Upper lobe of right lung (tissue), 1 donor: Measurements from ENCODE around the gene ASPHD2. TPM values are rescaled to one million over a fixed set of nuclear protein-coding genes. Genes with fewer than 3 reads are reported as not detected.

Experiments used
- ATAC-seq: fragments of 200-7000 bp; cut with Tn5 transposase; one replicate; pipeline ENCODE4 v1.9.1; 2020; ENCODE audit warnings: mild to moderate bottlenecking, moderate library complexity
- DNase-seq: peaks from one replicate; pipeline ENCODE4 v3.0.0-alpha.2; 2020
- H3K27ac ChIP-seq: fragments of 200-600 bp; one replicate; pipeline ENCODE4 v1.8.0; 2022
- H3K27me3 ChIP-seq: fragments of 200-600 bp; one replicate; pipeline ENCODE4 v1.8.0; 2022; ENCODE audit warnings: mild to moderate bottlenecking
- H3K36me3 ChIP-seq: fragments of 200-600 bp; one replicate; pipeline ENCODE4 v1.8.0; 2022
- H3K4me1 ChIP-seq: fragments of 200-600 bp; one replicate; pipeline ENCODE4 v1.8.0; 2022
- H3K4me3 ChIP-seq: fragments of 200-600 bp; one replicate; pipeline ENCODE4 v1.8.0; 2022; ENCODE audit warnings: mild to moderate bottlenecking
- H3K9me3 ChIP-seq: fragments of 200-600 bp; one replicate; pipeline ENCODE4 v1.8.0; 2022
- intact Hi-C: fragments of 100-400 bp; cut with DNase I; formaldehyde crosslinking; loops from one replicate; pipeline ENCODE4 v1.11.0; 2022
- total RNA-seq: library from RNA; stranded (reverse); fragmentation: NEBNext Ultra II Directional; extraction: Animal tissue kit (Norgen Biotek cat#: 25700); gene quantifications from one replicate; pipeline ENCODE4 v1.2.1, GENCODE V29; 2021
- TF ChIP-seq, protein P1 (sequence below): fragments of 200-600 bp; IDR thresholded peaks from one replicate; pipeline ENCODE4 v1.8.0; 2022; ENCODE audit warnings: antibody characterized with exemption
- donor health status: DM: no; HTN: yes; CAD: no; lungs with severe emphysema.

Gene ASPHD2
- total RNA-seq, 1 donor from 2014 or later = 1.2 TPM

- DNase-seq (no peak), ATAC-seq (no peak)
- Histone ChIP-seq H3K36me3 (no peaks in the 10 kb centered on the region), H3K9me3 (no peaks in the 10 kb centered on the region), H3K27me3 (peaks cover 18% of the 10 kb centered on the region), H3K4me1 (peaks cover 4% of the 10 kb centered on the region), H3K4me3 (no peak overlapping the region), H3K27ac (no peak overlapping the region)
- TF ChIP-seq, protein P1, sequence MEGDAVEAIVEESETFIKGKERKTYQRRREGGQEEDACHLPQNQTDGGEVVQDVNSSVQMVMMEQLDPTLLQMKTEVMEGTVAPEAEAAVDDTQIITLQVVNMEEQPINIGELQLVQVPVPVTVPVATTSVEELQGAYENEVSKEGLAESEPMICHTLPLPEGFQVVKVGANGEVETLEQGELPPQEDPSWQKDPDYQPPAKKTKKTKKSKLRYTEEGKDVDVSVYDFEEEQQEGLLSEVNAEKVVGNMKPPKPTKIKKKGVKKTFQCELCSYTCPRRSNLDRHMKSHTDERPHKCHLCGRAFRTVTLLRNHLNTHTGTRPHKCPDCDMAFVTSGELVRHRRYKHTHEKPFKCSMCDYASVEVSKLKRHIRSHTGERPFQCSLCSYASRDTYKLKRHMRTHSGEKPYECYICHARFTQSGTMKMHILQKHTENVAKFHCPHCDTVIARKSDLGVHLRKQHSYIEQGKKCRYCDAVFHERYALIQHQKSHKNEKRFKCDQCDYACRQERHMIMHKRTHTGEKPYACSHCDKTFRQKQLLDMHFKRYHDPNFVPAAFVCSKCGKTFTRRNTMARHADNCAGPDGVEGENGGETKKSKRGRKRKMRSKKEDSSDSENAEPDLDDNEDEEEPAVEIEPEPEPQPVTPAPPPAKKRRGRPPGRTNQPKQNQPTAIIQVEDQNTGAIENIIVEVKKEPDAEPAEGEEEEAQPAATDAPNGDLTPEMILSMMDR = no peak
- intact Hi-C loops = no loop called here
These were observed 2.4 kb downstream of the ASPHD2 start for GRCh38 chr22:26431261-26431995.

- ATAC-seq (no peak), DNase-seq (no peak)
- no peaks in the 10 kb centered on the region for H3K36me3 ChIP-seq
- no peaks in the 10 kb centered on the region for H3K9me3 ChIP-seq
- TF ChIP-seq, protein P1 = no peak
- peaks cover 18% of the 10 kb centered on the region for H3K27me3 ChIP-seq
- no peak overlapping the region for H3K4me3 ChIP-seq
- peaks cover 4% of the 10 kb centered on the region for H3K4me1 ChIP-seq
- H3K27ac ChIP-seq = no peak overlapping the region
- intact Hi-C loops = no loop called here
These were observed 3.7 kb downstream of the ASPHD2 start for GRCh38 chr22:26432619-26433311.

- TF ChIP-seq, protein P1 = no peak
- intact Hi-C loops = no loop called here
- Histone ChIP-seq H3K4me3 (no peak overlapping the region), H3K4me1 (peaks cover 4% of the 10 kb centered on the region), H3K27ac (no peak overlapping the region), H3K27me3 (peaks cover 18% of the 10 kb centered on the region), H3K36me3 (no peaks in the 10 kb centered on the region), H3K9me3 (no peaks in the 10 kb centered on the region)
- ATAC-seq (no peak), DNase-seq (no peak)
These were observed 4.7 kb downstream of the ASPHD2 start for GRCh38 chr22:26433805-26434204.

DNA sequence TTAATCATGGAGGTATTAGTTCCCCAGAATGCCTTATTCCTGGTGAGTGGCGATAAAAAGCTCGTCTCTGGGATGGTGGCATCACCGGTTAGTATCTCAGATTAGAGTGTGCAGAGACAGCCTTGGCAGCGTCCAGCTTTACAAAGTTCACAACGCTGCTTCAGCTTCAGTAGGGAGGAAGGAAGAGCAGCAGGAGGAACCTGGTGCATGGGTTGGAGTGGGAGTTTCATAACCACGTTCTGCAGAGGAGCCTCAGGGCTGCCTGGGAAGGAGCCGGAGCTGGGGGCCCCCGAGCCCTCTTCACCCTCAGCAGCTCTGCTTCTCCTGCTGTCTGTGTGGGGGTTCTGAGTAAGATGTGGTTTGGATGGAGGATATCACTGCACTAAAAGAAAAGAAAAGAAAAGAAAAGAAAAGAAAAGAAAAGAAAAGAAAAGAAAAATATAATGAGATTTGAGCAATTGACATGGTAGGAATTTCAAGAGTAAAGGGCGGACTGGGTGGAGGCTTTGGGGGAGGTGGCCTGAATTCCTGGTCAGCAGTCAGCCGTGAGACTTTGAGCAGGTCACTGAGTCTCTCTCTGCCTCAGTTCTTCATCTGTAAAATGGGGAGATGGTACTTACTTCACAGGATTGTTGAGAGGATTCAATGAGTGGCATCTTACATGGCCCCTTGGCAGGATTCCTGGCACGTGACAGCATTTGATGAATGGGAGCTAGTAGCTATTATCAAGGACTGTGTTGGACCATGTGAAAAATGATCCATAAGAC lies 6.5 kb downstream of the ASPHD2 start:
- Histone ChIP-seq H3K4me3 (no peak overlapping the region), H3K27ac (no peak overlapping the region), H3K36me3 (no peaks in the 10 kb centered on the region), H3K9me3 (no peaks in the 10 kb centered on the region), H3K27me3 (peaks cover 18% of the 10 kb centered on the region), H3K4me1 (no peaks in the 10 kb centered on the region)
- intact Hi-C loops = no loop called here
- DNase-seq = no peak
- ATAC-seq = peak; percentile 57
- TF ChIP-seq, protein P1 = no peak

- Histone ChIP-seq H3K36me3 (no peaks in the 10 kb centered on the region), H3K4me1 (no peaks in the 10 kb centered on the region), H3K27me3 (peaks cover 10% of the 10 kb centered on the region), H3K27ac (no peak overlapping the region), H3K9me3 (no peaks in the 10 kb centered on the region), H3K4me3 (no peak overlapping the region)
- DNase-seq (no peak), ATAC-seq (no peak)
- intact Hi-C loops = no loop called here
- TF ChIP-seq, protein P1 = no peak
These were observed 7.9 kb downstream of the ASPHD2 start for GRCh38 chr22:26436903-26437515.
